GM18868 (cell line): ENCODE results near the gene PCBP2.

Experiments used
- ATAC-seq: cut with Tn5 transposase; IDR thresholded peaks from one replicate; pipeline ENCODE4 v1.9.1; 2021; ENCODE audit warnings: mild to moderate bottlenecking, moderate library complexity; ENCODE audit not compliant: unreplicated experiment

PCBP2 gene

DNA sequence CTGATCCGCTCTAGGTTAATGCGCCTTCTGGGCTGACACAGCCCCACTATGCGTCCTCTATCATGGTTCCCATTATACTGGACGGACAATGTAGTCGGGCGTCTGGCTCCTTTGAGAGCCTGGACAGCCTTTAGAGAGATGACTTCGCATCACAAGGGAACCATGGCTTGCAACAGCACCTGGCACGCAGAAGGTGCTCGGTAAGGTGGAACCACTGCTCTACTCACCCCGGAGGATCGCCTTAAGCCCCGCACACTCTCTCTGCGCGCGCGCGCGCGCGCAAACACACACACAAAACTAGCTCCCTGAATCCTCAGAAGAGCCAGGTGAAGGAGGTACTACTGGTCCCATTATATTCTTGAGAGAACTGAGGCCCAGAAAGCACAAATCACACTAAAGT lies 40.3 kb downstream of the PCBP2 start:
- no peak for ATAC-seq

DNA sequence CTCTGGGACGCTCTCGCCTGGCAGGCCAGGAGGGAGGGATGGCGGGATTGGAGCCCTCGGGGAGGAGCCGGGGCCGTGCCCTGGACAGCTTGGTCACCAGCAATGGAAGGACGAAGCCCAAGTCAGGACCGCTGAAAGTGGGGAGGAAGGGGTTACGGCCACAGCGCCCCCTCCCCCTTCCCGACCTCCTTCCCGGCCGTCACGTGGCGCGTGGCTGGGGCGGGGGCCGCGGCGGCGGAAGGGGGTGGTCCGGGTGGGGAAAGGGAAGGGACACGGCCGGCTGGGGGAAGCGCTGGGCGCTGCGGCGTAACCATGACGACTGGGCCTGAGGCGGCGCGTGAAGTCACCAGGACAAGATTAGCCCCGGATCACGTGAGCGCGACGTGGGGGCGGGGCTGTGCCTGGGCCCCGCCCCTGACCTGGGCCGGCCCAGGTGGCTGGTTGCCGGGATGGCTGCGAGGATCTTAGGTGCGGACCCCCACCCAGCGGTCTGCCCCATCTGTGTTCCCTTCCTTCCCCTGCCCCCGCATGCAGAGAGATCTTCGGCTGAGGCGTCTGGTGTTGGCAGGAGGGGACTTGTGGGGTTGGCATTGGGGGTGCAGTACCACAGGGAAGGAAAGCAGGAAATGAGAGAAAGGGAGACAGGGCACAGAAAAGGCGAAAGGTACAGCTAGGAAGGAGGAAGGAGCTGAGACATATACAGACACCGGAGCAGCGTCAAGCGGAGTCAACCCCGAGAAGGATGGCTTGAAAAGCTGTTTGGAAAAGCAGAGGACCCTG lies 41.1 kb downstream of the PCBP2 start:
- peak; percentile 93 for ATAC-seq

DNA sequence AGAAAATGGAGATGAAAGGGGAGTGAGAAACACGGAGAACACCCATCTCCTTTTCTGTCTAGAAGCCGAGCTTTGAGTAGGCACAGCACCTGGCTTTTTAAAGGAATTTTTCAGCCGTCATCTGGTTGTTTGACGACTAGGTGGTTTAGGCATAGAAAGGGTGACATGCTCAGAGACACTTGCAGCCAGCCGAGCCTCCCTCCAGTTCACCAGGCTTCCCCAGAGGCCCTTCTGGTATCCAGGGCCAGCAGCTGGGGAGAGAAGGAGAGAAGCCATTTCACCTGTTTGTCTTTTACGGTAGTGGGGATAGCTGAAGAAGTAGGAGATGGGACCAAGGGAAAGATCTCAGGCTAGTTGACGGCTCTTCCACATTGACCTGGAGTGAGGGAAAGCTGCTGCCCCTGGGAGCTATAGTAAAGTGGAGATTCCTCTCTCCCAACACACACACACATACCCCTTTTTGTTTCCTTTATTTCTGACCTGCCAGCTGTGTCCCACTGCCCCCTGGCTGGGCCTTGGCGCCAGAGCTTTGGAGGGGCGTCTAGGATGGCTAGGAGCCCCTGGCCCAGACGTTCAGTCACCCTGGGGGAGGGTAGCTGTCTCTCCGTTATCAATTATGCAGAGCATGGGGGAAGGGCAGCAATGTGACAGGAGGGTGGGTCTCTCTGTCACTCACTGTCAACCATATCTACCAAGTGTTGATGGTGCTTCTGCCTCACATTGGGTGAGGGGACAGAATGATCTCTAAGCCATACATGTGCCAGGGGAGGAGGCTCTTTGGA lies 41.9 kb downstream of the PCBP2 start:
- ATAC-seq: no peak

DNA sequence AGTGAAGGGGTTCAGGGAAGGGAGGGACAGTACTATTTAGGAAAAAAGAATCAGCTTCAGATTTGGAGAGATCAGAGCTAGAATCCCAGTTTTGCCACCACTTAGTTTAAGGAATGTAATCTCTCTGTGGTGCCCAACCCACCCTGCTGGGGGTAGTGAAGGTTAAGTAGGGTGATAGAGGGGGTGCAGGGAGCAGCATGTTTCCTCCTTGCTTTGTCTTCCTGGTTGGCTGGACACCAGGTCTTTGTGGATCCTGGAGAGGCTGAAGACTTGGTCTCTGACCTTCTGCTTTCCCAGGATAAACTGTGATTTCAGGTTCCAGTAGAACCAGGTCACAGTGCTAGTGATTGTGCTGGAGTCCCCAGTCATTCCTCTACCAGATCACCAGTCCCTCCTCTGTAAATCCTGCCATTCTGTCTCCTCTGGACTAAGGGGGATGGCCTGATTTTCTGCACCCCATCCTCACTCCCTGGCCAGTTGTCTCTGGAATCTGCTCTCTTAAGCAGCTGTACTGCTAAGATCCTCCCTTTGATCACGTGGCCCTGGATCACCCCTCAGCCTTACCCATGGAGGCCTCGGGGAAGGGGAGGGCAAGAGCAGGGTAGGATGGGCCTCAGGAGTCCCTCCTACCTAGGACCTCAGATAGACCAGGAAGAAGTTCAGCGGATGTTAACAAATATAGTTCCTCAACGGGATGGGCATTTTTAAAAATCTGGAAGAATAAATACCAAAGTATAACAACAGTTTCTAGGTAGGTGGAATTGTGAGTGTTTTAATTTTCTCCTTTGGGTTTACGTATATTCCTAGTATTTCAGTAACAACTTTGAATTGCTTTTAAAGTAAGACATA lies 44.2 kb downstream of the PCBP2 start:
- ATAC-seq: no peak

DNA sequence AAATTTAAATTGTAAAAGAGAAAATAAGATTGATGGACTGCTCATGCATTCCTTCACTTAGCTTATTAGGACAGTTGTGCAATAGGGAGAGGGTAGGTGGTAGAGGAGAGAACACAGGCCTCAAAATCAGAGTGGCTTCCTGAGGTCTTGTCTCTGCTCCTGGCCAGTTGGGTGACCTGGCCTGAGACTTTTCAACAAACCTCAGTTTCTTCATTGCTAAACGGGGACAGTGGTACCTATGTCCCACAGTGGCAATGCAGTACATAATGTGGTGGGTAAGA lies 44.8 kb downstream of the PCBP2 start:
- ATAC-seq: no peak

DNA sequence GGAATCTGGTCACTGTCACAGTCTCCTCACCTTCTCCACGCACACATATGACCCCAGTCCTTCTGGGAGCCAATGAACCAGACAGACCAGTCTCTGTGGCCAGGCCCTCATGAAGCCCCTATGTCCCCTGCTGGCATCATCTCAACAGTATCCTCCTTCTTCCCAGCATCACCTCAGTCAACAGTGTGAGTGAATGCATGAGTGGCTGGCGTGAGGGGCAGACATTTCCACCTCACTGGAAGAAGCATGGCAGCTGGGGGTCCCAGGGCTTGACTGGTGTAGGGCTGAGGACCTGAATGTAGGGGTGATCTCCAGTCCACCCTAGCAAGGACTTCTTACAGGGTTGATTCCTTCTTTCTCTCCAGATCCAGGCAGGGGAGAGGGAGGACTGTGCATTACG lies 45.6 kb downstream of the PCBP2 start:
- no peak for ATAC-seq

DNA sequence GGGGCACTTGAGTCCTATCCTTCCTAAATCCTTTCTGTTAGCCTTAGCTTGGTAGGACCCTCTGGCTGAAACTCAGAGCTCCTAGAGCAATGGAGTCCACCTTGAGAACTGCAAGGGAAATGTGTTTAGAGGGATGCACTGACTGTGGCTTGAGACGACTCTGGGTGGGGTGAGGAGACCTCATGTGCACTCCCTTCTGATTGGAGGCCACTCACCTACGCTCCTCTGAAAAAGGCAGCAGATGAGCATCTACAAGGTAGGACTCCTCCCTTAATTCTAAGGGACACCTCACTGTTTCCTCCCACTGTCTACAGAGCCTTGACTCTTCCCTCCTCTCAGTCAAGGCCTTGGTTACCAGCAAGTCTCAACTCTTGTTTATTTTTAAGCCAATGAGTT lies 46.3 kb downstream of the PCBP2 start:
- no peak for ATAC-seq

DNA sequence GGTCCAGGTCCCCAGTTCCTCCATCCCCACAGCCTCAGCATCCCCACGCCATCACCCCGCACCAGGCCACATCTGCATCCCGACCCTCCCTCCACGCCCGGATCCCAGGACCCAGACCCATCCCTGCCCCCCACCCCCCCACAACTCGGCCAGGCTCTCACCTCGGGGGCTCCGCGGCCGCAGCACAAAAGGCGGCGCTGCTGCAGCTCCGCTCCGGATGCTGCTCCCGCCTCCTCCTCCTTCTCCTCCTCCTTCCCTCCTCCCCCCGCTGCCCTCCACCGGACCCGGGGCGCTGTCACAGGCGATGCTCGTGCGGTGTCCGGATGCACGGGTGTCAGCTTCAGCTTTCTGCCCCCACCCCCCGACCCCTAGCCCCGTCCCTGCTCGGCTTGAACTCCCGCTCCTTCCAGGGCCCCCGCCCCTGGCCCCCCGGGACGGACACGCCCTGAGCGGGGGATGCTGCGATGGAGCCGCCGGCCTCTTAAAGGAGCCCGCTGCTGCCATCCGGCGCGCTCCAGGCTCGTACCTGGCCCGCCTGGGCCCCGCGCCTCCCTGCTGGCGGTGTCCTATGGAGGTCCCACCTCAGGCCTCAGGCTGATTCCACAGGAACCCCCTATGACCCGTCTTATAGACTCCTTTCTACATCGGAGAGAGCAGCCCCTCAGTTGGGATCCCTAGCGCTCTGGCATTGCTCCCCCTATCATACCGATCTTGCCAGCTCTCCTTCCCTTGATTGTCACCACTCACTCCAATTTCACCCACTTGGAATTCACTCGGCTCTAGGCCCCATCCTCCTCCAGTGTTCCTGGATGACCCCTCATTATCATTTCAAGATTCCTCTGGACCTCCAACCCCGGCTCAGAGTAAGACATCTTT lies 47.6 kb downstream of the PCBP2 start, which contains the start of gene MAP3K12:
Gene MAP3K12 (minus strand): TSS at position 193 of the 876 bp plus-strand sequence. CDS start 12,067 bp downstream, outside the sequence.
- ATAC-seq: no peak

DNA sequence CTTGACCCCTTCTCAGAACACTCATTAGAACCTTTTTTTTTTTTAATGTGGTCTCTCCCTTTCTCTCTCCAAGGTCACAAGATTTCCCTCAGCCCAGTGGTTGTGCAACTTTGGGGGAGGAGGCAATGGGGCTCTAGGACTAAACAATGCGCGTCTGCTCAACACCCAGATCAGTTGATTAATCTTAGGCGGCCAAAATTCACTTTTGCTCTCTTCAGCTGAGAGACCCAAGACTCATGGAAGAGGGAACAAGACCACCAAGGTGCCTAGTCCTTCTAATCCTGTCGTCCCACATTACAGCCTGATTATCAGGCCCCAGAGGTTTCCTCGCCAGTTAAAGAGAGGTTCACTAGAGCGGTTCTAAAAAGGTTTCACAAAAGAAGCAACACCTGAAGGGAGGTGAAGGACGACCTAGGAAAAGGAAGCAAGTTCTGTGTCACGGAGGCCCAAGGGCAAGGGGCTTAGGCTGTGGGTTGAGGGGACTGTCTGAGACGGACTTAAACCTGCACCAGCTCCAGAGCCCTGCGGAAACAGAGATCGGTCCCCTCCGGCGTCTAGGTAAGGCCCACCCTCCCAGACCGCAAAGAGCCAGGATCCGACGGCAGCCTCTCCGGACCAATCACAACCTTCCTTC lies 48.4 kb downstream of the PCBP2 start:
- ATAC-seq: no peak

DNA sequence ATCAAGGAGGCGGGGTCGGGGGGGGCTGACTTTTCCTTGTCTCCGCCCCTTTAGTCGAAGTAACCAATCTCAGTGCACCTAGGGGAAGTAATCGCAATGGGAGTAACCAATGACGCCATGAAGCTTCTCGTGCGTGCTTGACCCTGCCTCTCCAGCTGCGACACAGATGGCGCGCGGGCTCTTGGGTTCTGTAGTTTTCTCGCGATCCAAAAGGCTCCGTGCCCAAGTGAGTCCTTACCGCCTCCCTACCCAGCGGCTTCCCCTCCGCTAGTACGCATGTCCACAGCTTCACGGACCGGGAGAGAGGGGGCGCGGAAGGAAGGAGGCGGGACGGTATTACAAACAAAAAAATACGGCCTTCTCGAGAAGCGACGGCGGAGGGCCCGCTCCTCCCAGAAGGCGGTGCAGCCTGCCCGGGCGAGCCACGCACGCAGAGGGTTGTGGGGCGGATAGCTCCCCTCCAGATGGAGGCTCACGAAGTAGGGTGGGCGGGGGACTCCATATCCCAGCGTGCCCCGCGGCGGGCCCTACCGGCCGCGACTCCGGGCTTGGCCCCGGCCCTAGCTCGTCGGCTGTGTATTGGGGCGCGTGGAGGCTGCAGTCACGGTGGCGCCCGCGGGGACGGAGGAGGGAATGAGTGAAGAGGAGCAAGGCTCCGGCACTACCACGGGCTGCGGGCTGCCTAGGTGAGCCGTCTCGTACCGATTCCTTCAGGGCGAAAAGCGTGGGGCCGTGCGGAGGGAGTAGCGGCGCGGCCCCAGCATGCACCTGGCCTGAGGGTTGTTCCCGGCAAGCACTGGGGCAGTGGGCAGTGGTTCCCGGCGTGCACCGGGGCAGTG lies 49.1 kb downstream of the PCBP2 start, which contains the start of gene TARBP2:
Gene TARBP2 (plus strand): TSS at position 508 of the 839 bp plus-strand sequence. CDS start 126 bp downstream, at position 634.
- peak; percentile 77 for ATAC-seq

DNA sequence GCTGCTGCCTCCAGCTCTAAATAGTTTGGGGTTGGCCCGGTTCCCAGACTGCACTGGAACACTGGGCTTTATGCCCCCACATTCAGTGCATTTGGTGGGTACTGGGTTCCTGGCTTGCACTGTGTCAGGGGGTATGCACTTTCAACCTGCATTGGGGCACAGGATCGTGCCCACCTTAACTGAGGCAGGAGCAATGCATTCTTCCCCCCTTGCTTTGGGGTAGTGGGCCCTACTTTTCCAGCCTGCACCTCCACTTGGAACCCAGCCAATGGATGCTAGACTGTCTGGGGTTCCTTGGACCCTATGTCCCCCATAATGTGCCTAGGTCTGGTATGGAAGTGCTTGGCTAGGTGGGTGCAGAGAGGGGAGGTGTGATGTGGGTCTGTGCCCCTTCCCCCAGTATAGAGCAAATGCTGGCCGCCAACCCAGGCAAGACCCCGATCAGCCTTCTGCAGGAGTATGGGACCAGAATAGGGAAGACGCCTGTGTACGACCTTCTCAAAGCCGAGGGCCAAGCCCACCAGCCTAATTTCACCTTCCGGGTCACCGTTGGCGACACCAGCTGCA lies 49.8 kb downstream of the PCBP2 start:
- ATAC-seq: no peak

DNA sequence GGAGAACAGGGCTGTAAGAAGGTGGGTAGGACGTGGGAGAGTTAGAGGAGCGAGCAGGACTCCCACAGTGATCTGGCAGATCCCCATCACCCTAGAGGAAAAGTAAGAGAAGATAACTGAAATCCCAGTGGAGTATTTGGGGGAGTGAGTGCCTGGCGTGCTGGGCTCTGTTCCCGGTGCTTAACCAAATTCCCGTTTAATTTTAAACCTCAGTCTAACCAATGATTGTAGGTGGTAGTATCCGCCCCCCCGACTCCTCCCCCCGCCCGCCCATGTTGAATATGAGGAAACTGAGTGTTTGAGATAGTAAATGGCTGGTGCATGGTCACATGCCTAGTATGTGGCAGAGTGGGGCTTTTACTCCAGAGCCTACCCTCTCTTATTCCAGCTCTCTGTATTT lies 50.4 kb downstream of the PCBP2 start:
- no peak for ATAC-seq

DNA sequence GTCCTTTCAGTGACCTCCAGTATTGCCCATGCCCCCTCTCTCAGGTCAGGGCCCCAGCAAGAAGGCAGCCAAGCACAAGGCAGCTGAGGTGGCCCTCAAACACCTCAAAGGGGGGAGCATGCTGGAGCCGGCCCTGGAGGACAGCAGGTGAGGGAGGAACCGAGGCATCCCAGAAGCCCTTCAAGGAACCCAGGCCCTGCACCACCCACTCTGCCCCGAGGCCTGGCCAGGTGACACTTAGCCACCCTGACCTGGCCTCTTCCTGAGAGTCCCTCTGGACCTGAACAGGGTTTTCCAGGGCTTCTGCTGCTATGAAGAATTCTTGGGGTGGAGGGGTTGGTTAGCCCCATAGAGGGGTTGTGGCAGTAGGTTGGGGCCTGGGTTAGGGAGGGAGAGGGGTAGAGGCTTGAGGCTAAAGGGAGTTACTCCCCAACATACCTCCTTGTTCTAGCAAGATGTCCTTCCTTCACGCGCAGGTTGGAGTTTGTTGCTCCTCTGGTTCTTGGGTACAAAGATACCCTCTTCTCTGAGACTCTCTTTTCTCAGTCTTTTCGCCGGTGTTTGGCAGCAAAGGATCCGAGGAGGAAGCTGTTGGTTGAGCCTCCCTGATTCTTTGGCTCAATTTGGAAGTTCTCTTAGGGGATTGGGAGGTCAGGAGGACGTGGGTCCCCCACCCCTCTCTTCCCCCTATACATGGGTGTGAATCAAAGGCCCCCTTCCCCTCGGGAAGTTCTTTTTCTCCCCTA lies 51.3 kb downstream of the PCBP2 start:
- ATAC-seq: no peak

DNA sequence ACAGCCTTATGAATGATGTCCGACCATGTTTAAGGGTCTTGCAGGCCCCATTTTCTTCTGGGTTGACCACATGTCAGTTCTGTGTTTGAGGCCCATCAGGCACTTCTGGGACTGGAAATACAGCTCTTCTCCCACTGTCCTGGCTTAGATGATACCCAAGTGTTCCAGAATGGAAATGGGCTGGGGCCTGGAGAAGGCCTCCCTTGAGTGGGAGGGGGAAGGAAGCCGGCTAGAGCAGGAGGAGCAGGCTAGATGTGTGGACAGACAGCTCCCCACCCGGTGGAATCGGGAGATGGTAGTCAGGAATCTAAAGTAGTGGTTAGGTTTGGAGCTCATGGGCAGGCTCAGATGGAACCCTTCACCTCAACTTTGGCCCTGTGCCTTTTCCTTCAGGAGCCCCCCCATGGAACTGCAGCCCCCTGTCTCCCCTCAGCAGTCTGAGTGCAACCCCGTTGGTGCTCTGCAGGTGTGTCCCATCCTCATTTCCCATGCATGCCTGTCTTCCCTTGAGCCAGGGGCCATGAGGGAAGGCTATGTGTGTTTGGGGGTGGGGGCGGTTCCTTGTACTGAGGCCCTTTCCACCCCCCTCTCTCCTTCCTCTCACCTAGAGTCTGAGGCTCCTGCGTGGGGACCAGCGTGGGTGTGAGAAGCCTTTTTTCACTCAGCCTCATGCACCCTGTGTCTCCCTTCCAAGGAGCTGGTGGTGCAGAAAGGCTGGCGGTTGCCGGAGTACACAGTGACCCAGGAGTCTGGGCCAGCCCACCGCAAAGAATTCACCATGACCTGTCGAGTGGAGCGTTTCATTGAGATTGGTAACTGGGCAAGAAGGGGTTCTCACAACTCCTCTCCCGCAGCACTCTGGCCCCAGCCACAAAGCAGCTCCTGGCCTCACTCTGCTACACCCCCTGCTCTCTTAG lies 52.4 kb downstream of the PCBP2 start:
- no peak for ATAC-seq

DNA sequence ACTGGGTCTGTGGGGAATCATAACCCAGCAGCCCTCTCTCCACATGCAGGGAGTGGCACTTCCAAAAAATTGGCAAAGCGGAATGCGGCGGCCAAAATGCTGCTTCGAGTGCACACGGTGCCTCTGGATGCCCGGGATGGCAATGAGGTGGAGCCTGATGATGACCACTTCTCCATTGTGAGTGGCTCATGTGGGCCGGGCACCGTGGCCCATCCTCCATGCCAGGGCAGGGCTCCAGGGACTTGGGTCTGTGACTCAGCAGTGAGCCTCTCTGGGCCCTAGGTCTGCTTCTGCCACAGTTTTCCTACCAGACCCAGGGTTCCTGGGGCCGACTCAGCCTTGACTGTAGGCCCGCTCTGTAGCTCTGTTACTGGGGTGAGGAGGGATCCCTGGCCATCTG lies 53.2 kb downstream of the PCBP2 start:
- no peak for ATAC-seq

DNA sequence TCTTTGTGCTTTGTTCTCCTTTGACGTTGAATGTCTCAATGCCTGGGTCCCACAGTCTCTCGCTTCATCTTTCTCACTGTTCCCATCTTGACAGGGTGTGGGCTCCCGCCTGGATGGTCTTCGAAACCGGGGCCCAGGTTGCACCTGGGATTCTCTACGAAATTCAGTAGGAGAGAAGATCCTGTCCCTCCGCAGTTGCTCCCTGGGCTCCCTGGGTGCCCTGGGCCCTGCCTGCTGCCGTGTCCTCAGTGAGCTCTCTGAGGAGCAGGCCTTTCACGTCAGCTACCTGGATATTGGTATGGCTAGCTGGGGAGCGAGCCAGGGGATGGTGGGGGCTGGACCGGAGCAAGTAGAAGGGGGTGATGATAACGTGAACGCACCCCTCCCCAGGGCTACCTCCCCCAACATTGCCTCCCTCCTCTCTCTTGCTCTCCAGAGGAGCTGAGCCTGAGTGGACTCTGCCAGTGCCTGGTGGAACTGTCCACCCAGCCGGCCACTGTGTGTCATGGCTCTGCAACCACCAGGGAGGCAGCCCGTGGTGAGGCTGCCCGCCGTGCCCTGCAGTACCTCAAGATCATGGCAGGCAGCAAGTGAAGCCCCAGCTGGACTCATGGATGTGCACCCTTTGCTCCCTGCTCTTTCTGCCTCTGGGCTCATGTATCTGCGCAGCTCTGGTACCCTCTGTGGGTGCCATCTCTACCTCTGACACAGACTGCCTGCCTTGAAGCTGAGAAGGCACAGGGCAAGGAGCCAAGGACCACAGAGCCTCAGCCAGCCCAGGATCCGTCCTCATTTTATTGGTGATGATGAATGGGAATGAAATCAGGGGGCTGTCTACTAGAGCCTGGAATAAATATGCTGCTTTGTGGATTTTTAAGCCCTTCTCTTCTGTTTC lies 53.9 kb downstream of the PCBP2 start:
- ATAC-seq: no peak
